ENCODE data around the gene RTP2.

Gene RTP2

GRCh38 chr3:187740421-187741399 lies 38.4 kb upstream of the RTP2 start:
- peak; percentile 90 for TF ChIP-seq CTCF (conservative IDR thresholded peaks at IDR 0.05)
- peak overlapping the region; percentile 97 for H3K27ac ChIP-seq

GRCh38 chr3:187739561-187740332 lies 37.4 kb upstream of the RTP2 start:
- H3K27ac ChIP-seq = peak overlapping the region; percentile 97
- peak; percentile 97 for TF ChIP-seq CTCF (conservative IDR thresholded peaks at IDR 0.05)

- peak overlapping the region; percentile 97 for H3K27ac ChIP-seq
- TF ChIP-seq CTCF (conservative IDR thresholded peaks at IDR 0.05) = no peak
Observed at GRCh38 chr3:187739094-187739560, 36.8 kb upstream of the RTP2 start.

- peak; percentile 83 for TF ChIP-seq CTCF (conservative IDR thresholded peaks at IDR 0.05)
- H3K27ac ChIP-seq = peak overlapping the region; percentile 97
Observed at GRCh38 chr3:187738331-187739093, 36.2 kb upstream of the RTP2 start.

- no peak for TF ChIP-seq CTCF (conservative IDR thresholded peaks at IDR 0.05)
- peak overlapping the region; percentile 97; the same call in 1 of the 2 replicates for H3K27ac ChIP-seq
Observed at GRCh38 chr3:187738071-187738330, 35.6 kb upstream of the RTP2 start.

- H3K27ac ChIP-seq = no peak overlapping the region
- TF ChIP-seq CTCF (conservative IDR thresholded peaks at IDR 0.05) = no peak
Observed at GRCh38 chr3:187737368-187738070, 35.2 kb upstream of the RTP2 start.

All from VCaP (cell line).